ENCODE results near the gene ZNF860.

The ZNF860 gene

GRCh38 chr3:32021155-32021554 is 39.6 kb downstream of the ZNF860 start:
- DNase-seq = no peak

GRCh38 chr3:32021748-32022147 is 40.2 kb downstream of the ZNF860 start:
- no peak for DNase-seq
- in situ Hi-C loops (cut with HindIII; ENCODE audit: low pct_ligation_motif_present, low pct_unique_long_range_greater_than_20kb, low sequenced_read_pairs) = no loop called here

More at GRCh38 chr3:32021155-32021554, 39.6 kb downstream of the ZNF860 start:
- in situ Hi-C loops (cut with HindIII; ENCODE audit: low pct_ligation_motif_present, low pct_unique_long_range_greater_than_20kb, low sequenced_read_pairs) = no loop called here

GRCh38 chr3:32022947-32023346 is 41.4 kb downstream of the ZNF860 start:
- no peak for DNase-seq
- in situ Hi-C loops (cut with HindIII; ENCODE audit: low pct_ligation_motif_present, low pct_unique_long_range_greater_than_20kb, low sequenced_read_pairs) = no loop called here

- in situ Hi-C loops (cut with HindIII; ENCODE audit: low pct_ligation_motif_present, low pct_unique_long_range_greater_than_20kb, low sequenced_read_pairs) = no loop called here
- no peak for DNase-seq
Measured at GRCh38 chr3:32026593-32026992, 45.0 kb downstream of the ZNF860 start.

- in situ Hi-C loops (cut with HindIII; ENCODE audit: low pct_ligation_motif_present, low pct_unique_long_range_greater_than_20kb, low sequenced_read_pairs) = no loop called here
- no peak for DNase-seq
Measured at GRCh38 chr3:32037932-32038267, 56.4 kb downstream of the ZNF860 start.

- DNase-seq = no peak
- in situ Hi-C loops (cut with HindIII; ENCODE audit: low pct_ligation_motif_present, low pct_unique_long_range_greater_than_20kb, low sequenced_read_pairs) = no loop called here
Measured at GRCh38 chr3:32041316-32041715, 59.8 kb downstream of the ZNF860 start.

Measured in ACHN (cell line).